OCI-LY1 (cell line): ENCODE measurements around the gene ARHGAP24.

Source experiments
- H2AFZ ChIP-seq: fragments of 200-600 bp; sonication (generic), shearing (Covaris generic); 2 replicates; pipeline ENCODE4 v1.6.0; 2014; ENCODE audit warnings: antibody characterized with exemption, mild to moderate bottlenecking, low read length
- H3F3A ChIP-seq: fragments of 200-600 bp; sonication (generic), shearing (Covaris generic); 2 replicates; pipeline ENCODE4 v1.6.0; 2014; ENCODE audit warnings: mild to moderate bottlenecking, antibody characterized with exemption, low read length, moderate library complexity; ENCODE audit not compliant: insufficient read depth
- H3K27ac ChIP-seq: fragments of 200-600 bp; sonication (generic); 2 replicates; pipeline ENCODE4 v1.5.1; 2014; ENCODE audit warnings: low read length, mixed run types, mild to moderate bottlenecking, low read depth; ENCODE audit not compliant: poor library complexity, severe bottlenecking
- H3K27me3 ChIP-seq: fragments of 200-600 bp; sonication (generic); 2 replicates; pipeline ENCODE4 v1.6.0; 2014; ENCODE audit warnings: antibody characterized with exemption, mild to moderate bottlenecking, low read length, moderate library complexity; ENCODE audit not compliant: insufficient read depth
- H3K36me3 ChIP-seq: fragments of 200-600 bp; sonication (generic); 2 replicates; pipeline ENCODE4 v1.6.1; 2014; ENCODE audit warnings: mild to moderate bottlenecking, antibody characterized with exemption, low read length, moderate library complexity, mixed read lengths; ENCODE audit not compliant: insufficient read depth
- H3K4me1 ChIP-seq: fragments of 200-600 bp; sonication (generic); 2 replicates; pipeline ENCODE4 v1.5.1; 2014; ENCODE audit warnings: mild to moderate bottlenecking, low read length, moderate library complexity; ENCODE audit not compliant: insufficient read depth, severe bottlenecking
- H3K4me2 ChIP-seq: fragments of 200-600 bp; sonication (generic), shearing (Covaris generic); 2 replicates; pipeline ENCODE4 v1.6.1; 2014; ENCODE audit warnings: low read length
- H3K4me3 ChIP-seq: fragments of 200-600 bp; sonication (generic); 2 replicates; pipeline ENCODE4 v1.5.1; 2014; ENCODE audit warnings: low read length, low read depth, mild to moderate bottlenecking, mixed read lengths; ENCODE audit not compliant: poor library complexity, severe bottlenecking
- H3K79me2 ChIP-seq: fragments of 200-600 bp; shearing (Covaris generic); 2 replicates; pipeline ENCODE4 v1.6.1; 2016; ENCODE audit warnings: mixed run types, low read length, mixed read lengths; ENCODE audit not compliant: insufficient read depth
- H3K9ac ChIP-seq: fragments of 200-600 bp; sonication (generic), shearing (Covaris generic); 2 replicates; pipeline ENCODE4 v1.6.1; 2014; ENCODE audit warnings: mild to moderate bottlenecking, low read length, mixed read lengths
- H3K9me2 ChIP-seq: fragments of 200-600 bp; sonication (generic), shearing (Covaris generic); 2 replicates; pipeline ENCODE4 v1.6.1; 2014; ENCODE audit warnings: low read depth, mild to moderate bottlenecking, low read length, mixed read lengths
- H3K9me3 ChIP-seq: fragments of 200-600 bp; shearing (Covaris generic); 2 replicates; pipeline ENCODE4 v1.6.1; 2014; ENCODE audit warnings: low read length, mixed read lengths
- H4K20me1 ChIP-seq: fragments of 200-600 bp; sonication (generic), shearing (Covaris generic); 2 replicates; pipeline ENCODE4 v1.6.0; 2016; ENCODE audit warnings: mild to moderate bottlenecking, low read length; ENCODE audit not compliant: insufficient read depth
- EZH2 ChIP-seq: fragments of 200-600 bp; sonication (generic), shearing (Covaris generic); IDR thresholded peaks from 2 replicates; pipeline ENCODE4 v1.8.0; 2017; ENCODE audit warnings: borderline replicate concordance, mixed run types, mild to moderate bottlenecking, antibody characterized with exemption, low read length, moderate library complexity, mixed read lengths
- TF ChIP-seq, protein P1 (sequence below): fragments of 200-600 bp; sonication (generic), shearing (Covaris generic); IDR thresholded peaks from 2 replicates; pipeline ENCODE4 v1.5.1; 2017; ENCODE audit warnings: mild to moderate bottlenecking, antibody characterized with exemption, low read length, moderate library complexity, mixed read lengths

Gene ARHGAP24

DNA sequence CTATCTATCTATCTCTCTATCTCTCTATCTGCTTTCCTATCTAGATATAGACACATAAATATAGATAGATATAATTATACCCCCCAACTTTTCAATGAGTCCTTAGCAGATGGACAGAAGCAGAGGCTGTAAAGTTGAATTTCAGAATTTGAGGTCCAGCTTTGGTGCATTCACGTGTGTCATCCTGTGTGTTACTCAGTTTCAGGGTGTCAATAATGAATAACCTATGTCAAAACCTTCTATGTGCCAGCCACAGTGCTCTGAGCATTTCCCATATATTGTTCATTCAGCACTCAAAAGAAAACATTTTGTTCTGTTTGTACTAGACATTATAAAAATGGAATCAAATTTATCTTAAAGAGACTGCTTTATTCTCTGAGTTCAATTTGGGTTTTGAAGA, 310.0 kb downstream of the ARHGAP24 start:
- Histone ChIP-seq H3K27ac (no peak overlapping the region), H4K20me1 (no peaks in the 10 kb centered on the region), H3F3A (no peaks in the 10 kb centered on the region), H3K9ac (no peak overlapping the region), H3K4me3 (no peak overlapping the region), H3K79me2 (peaks cover 44% of the 10 kb centered on the region), H3K27me3 (no peaks in the 10 kb centered on the region), H3K9me2 (no peaks in the 10 kb centered on the region), H2AFZ (no peak overlapping the region), H3K36me3 (peaks cover 18% of the 10 kb centered on the region), H3K4me2 (no peak overlapping the region), H3K9me3 (no peaks in the 10 kb centered on the region), H3K4me1 (peaks cover 44% of the 10 kb centered on the region)
- TF ChIP-seq, protein P1, sequence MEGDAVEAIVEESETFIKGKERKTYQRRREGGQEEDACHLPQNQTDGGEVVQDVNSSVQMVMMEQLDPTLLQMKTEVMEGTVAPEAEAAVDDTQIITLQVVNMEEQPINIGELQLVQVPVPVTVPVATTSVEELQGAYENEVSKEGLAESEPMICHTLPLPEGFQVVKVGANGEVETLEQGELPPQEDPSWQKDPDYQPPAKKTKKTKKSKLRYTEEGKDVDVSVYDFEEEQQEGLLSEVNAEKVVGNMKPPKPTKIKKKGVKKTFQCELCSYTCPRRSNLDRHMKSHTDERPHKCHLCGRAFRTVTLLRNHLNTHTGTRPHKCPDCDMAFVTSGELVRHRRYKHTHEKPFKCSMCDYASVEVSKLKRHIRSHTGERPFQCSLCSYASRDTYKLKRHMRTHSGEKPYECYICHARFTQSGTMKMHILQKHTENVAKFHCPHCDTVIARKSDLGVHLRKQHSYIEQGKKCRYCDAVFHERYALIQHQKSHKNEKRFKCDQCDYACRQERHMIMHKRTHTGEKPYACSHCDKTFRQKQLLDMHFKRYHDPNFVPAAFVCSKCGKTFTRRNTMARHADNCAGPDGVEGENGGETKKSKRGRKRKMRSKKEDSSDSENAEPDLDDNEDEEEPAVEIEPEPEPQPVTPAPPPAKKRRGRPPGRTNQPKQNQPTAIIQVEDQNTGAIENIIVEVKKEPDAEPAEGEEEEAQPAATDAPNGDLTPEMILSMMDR = no peak
- no peak for TF ChIP-seq EZH2

DNA sequence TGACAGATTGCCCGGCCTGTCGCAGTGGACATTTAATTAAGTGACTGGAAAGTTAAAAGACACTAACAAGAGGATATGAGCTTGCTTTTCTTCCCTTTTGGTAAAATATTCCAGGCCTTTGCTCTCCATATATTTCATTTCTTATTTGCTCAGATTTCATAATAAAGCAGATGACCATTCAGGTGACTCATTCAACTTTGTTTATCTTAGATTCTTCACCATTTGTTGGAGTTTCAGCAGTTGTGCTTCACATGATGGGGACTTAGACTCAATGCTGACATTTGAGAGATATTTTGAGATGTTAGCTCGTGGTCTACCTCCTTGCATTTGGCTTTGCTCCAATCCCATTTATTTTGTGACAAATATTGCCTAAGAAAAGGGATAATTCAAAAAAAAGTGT, 312.2 kb downstream of the ARHGAP24 start:
- Histone ChIP-seq H3F3A (no peaks in the 10 kb centered on the region), H3K27me3 (no peaks in the 10 kb centered on the region), H4K20me1 (no peaks in the 10 kb centered on the region), H3K9me3 (no peaks in the 10 kb centered on the region), H3K9ac (no peak overlapping the region), H3K4me2 (no peak overlapping the region), H2AFZ (no peak overlapping the region), H3K36me3 (peaks cover 13% of the 10 kb centered on the region), H3K4me1 (peaks cover 48% of the 10 kb centered on the region), H3K9me2 (no peaks in the 10 kb centered on the region), H3K79me2 (peaks cover 44% of the 10 kb centered on the region), H3K27ac (peak overlapping the region; percentile 63), H3K4me3 (no peak overlapping the region)
- TF ChIP-seq EZH2 = no peak
- TF ChIP-seq, protein P1 = no peak

GRCh38 chr4:85788604-85789003, 313.7 kb downstream of the ARHGAP24 start:
- Histone ChIP-seq H3K27ac (peak overlapping the region; percentile 63), H3K27me3 (no peaks in the 10 kb centered on the region), H3K4me1 (peaks cover 48% of the 10 kb centered on the region), H3K9me2 (no peaks in the 10 kb centered on the region), H2AFZ (no peak overlapping the region), H3K9ac (no peak overlapping the region), H3K4me3 (no peak overlapping the region), H3K4me2 (no peak overlapping the region), H4K20me1 (no peaks in the 10 kb centered on the region), H3K36me3 (peaks cover 13% of the 10 kb centered on the region), H3K9me3 (no peaks in the 10 kb centered on the region), H3K79me2 (peaks cover 50% of the 10 kb centered on the region), H3F3A (no peaks in the 10 kb centered on the region)
- TF ChIP-seq, protein P1 = no peak
- no peak for TF ChIP-seq EZH2
